BLaER1 (cell line): Measurements from ENCODE around the gene STOML2.
"Not testable (repeated sequence)": the region's sequence is repeated elsewhere in the genome, so short reads cannot be mapped to it uniquely, and the experiment has no call there.

Experiments used
- H3K27ac ChIP-seq: shearing (Covaris generic); formaldehyde crosslinking; 2 replicates; pipeline ENCODE4 v1.8.1; 2022
- H3K27me3 ChIP-seq: shearing (Covaris generic); formaldehyde crosslinking; 2 replicates; pipeline ENCODE4 v1.8.1; 2022
- H3K36me3 ChIP-seq: shearing (Covaris generic); formaldehyde crosslinking; 2 replicates; pipeline ENCODE4 v1.8.1; 2022
- H3K4me1 ChIP-seq: shearing (Covaris generic); formaldehyde crosslinking; 2 replicates; pipeline ENCODE4 v1.8.1; 2022
- H3K4me2 ChIP-seq: shearing (Covaris generic); formaldehyde crosslinking; 2 replicates; pipeline ENCODE4 v1.8.1; 2022
- H3K4me3 ChIP-seq: shearing (Covaris generic); formaldehyde crosslinking; 2 replicates; pipeline ENCODE4 v1.8.1; 2022
- H3K9ac ChIP-seq: shearing (Covaris generic); formaldehyde crosslinking; 2 replicates; pipeline ENCODE4 v1.8.1; 2022
- H3K9me3 ChIP-seq: shearing (Covaris generic); formaldehyde crosslinking; 2 replicates; pipeline ENCODE4 v1.8.1; 2022
- H4K20me1 ChIP-seq: shearing (Covaris generic); formaldehyde crosslinking; 2 replicates; pipeline ENCODE4 v1.8.1; 2022
- Cebpa-rat ChIP-seq: shearing (Covaris generic); IDR thresholded peaks from 2 replicates; pipeline ENCODE4 v1.8.1; 2022

The STOML2 gene

DNA sequence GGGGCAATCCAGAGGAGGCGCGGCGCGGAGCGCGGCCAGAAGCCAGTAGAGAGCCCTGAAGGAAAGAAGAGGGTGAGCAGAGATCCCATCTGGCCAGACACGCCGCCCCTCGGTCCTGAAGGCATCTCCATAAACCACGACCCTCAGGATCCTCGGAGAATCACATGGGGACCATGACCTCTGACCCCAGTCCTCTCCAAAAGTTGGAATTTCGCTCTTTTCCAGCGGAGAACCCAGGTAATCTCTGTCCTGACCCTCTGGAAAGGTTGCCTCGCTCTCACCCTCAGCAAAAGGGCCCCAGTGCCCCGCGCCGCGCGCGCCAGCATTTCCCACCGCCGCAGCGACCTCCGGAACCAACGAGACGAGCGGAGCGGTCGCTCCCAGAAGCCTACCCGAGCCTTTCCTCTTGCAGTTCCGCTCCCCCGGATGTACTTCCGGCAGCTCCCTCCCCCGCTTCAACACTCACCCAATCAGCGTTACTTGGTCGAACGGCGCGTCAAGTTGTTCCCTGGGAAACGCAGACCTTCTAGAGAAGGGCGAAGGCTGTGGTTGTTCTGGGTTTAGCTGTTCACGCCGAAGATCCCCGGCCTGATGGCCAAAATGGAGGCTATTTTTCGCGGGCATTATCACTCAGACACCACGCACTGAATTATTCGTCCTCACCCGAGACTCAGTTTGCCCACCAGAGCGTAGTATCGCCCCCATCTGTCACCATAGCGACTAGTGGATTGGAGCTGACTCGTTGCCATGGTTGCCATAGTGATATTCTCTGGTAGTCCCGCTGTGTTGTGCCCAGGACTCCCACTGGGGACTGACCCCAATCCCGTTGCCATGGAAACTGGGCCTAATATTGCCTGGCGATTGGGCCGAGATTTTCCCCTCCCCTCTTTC lies at the start of gene STOML2:
TSS of gene STOML2 (minus strand) at position 363 of the 891 bp plus-strand sequence. CDS start at position 326, 37 bp downstream.
- peak within 1 kb of the TSS; percentile 90 for H3K27ac ChIP-seq
- peaks cover 34% of the 10 kb centered on the region for H3K4me1 ChIP-seq

GRCh38 chr9:35147941-35148563 lies 45.1 kb upstream of the STOML2 start:
- H3K9ac ChIP-seq, H3K27ac ChIP-seq, H3K27me3 ChIP-seq, H3K4me1 ChIP-seq, H4K20me1 ChIP-seq, H3K36me3 ChIP-seq, H3K4me2 ChIP-seq, H3K4me3 ChIP-seq: not testable (repeated sequence)
- peaks cover 72% of the 10 kb centered on the region for H3K9me3 ChIP-seq

More for the DNA sequence above, at the start of gene STOML2:
- Histone ChIP-seq H3K4me3 (peak within 1 kb of the TSS; percentile 90), H3K4me2 (peak within 1 kb of the TSS; percentile 100), H4K20me1 (0 out of 2 replicates have a peak, but pooled peaks cover 2% of the 10 kb centered on the region), H3K27me3 (no peaks in the 10 kb centered on the region), H3K36me3 (peaks cover 68% of the 10 kb centered on the region), H3K9ac (peak within 1 kb of the TSS; percentile 96), H3K9me3 (no peaks in the 10 kb centered on the region)
- no peak for TF ChIP-seq Cebpa-rat

DNA sequence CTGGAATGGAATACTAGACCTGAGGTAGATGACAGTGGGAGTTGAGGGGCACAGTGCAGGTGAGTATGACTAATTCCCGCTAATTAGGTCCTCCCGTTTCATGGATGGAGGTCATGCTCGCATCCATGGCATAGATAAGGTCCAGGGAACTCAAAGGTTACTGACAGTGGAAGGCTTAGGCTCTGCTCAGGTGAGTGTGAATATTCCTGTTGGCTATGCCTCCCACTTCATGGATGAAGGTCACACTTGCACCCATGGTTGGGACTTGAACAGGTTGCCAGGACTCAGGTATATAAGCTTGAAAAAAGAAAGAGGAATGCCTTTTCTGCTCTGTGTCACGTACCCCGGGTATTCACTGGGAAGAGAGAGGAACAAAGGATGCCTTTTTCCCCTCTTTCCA lies 39.1 kb upstream of the STOML2 start:
- no peaks in the 10 kb centered on the region for H3K27me3 ChIP-seq
- no peak overlapping the region for H3K4me3 ChIP-seq
- no peak for TF ChIP-seq Cebpa-rat
- H3K4me2 ChIP-seq, result no peak overlapping the region
- no peaks in the 10 kb centered on the region for H4K20me1 ChIP-seq
- H3K4me1 ChIP-seq, result no peaks in the 10 kb centered on the region
- peaks cover 69% of the 10 kb centered on the region for H3K9me3 ChIP-seq
- H3K36me3 ChIP-seq, result 0 out of 2 replicates have a peak, but pooled peaks cover 5% of the 10 kb centered on the region
- no peak overlapping the region for H3K27ac ChIP-seq
- no peak overlapping the region for H3K9ac ChIP-seq

GRCh38 chr9:35140093-35140492 lies 37.2 kb upstream of the STOML2 start:
- H3K4me3 ChIP-seq, result no peak overlapping the region
- no peaks in the 10 kb centered on the region for H3K4me1 ChIP-seq
- no peak overlapping the region for H3K9ac ChIP-seq
- H3K27me3 ChIP-seq, result no peaks in the 10 kb centered on the region
- H3K36me3 ChIP-seq, result 0 out of 2 replicates have a peak, but pooled peaks cover 5% of the 10 kb centered on the region
- peaks cover 61% of the 10 kb centered on the region for H3K9me3 ChIP-seq
- no peaks in the 10 kb centered on the region for H4K20me1 ChIP-seq
- TF ChIP-seq Cebpa-rat, result no peak
- H3K27ac ChIP-seq, result no peak overlapping the region
- H3K4me2 ChIP-seq, result no peak overlapping the region

GRCh38 chr9:35136866-35137265 lies 33.9 kb upstream of the STOML2 start:
- H4K20me1 ChIP-seq, result no peaks in the 10 kb centered on the region
- no peak overlapping the region for H3K27ac ChIP-seq
- no peak for TF ChIP-seq Cebpa-rat
- 0 out of 2 replicates have a peak, but pooled peaks cover 5% of the 10 kb centered on the region for H3K36me3 ChIP-seq
- H3K4me1 ChIP-seq, result no peaks in the 10 kb centered on the region
- H3K9me3 ChIP-seq, result peaks cover 40% of the 10 kb centered on the region
- H3K4me3 ChIP-seq, result no peak overlapping the region
- no peak overlapping the region for H3K9ac ChIP-seq
- H3K4me2 ChIP-seq, result no peak overlapping the region
- no peaks in the 10 kb centered on the region for H3K27me3 ChIP-seq

DNA sequence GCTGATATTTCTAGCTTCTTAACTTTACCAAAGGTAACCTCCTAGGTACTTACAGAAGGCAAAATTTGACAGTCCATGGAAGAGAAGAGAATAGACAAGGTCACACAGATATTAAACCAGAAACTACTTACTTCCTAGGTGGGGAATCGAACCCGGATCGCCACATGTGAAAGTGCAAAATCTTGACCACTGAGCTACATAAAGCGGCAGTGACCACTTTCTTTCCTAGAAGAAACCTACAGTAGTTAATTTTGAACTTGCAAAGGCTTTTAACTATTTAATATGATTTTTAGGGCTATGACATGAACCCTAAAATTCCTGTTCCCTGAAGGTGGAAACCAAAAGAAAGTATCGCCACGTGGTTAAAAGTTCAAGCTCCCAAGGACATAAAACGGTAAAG lies 33.1 kb upstream of the STOML2 start:
- H4K20me1 ChIP-seq, result no peaks in the 10 kb centered on the region
- no peak for TF ChIP-seq Cebpa-rat
- no peak overlapping the region for H3K9ac ChIP-seq
- no peak overlapping the region for H3K4me3 ChIP-seq
- H3K36me3 ChIP-seq, result no peaks in the 10 kb centered on the region
- H3K9me3 ChIP-seq, result peaks cover 34% of the 10 kb centered on the region
- H3K4me1 ChIP-seq, result no peaks in the 10 kb centered on the region
- no peaks in the 10 kb centered on the region for H3K27me3 ChIP-seq
- no peak overlapping the region for H3K27ac ChIP-seq
- no peak overlapping the region for H3K4me2 ChIP-seq

DNA sequence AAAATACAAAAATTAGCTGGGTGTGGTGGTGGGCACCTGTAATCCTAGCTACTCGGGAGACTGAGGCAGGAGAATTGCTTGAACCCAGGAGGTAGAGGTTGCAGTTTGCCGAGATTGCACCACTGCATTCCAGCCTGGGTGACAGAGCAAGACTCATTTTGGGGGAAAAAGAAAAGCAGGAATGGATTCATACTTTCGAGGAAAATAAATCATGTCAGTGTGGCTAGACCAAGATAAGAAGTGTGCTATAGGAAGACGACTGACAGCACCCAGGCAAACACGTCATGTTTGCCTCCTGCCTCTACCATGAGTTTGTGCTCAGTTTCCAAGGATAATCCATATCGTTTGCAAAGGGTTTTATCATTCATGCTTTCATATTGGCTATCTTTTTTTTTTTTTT lies 32.0 kb upstream of the STOML2 start:
- peaks cover 30% of the 10 kb centered on the region for H3K9me3 ChIP-seq
- TF ChIP-seq Cebpa-rat, result no peak
- no peaks in the 10 kb centered on the region for H4K20me1 ChIP-seq
- no peaks in the 10 kb centered on the region for H3K4me1 ChIP-seq
- H3K36me3 ChIP-seq, result no peaks in the 10 kb centered on the region
- no peak overlapping the region for H3K4me3 ChIP-seq
- H3K27me3 ChIP-seq, result no peaks in the 10 kb centered on the region
- no peak overlapping the region for H3K4me2 ChIP-seq
- H3K9ac ChIP-seq, result no peak overlapping the region
- no peak overlapping the region for H3K27ac ChIP-seq

DNA sequence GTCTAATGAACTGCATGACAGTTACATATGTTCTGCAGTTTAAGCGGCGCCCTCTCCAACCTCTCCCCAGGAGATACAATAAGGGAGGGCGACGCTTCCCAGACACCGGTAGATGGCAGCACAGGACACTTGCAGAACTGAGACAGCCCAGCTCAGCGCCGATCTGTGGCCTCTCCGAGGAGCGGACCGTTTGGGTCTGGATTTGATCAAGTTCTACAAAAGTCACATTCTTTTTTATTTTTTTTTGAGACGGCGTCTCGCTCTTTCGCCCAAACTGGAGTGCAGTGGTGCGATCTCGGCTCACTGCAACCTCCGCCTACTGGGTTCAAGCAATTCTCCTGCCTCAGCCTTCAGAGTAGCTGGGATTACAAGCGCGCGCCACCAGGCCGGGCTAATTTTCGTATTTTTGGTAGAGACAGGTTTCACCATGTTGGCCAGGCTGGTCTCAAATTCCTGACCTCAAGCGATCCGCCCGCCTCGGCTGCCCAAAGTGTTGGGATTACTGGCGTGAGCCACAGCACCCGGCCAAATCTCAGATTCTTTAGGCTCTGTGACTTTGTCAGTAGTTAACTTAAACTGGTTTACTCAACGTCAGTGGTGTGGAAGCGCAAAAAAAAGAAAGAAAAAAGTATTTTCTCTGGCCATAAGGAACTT lies 14.1 kb upstream of the STOML2 start:
- no peak overlapping the region for H3K27ac ChIP-seq
- H3K4me1 ChIP-seq, result peaks cover 29% of the 10 kb centered on the region
- H3K4me2 ChIP-seq, result peak overlapping the region; percentile 98
- no peaks in the 10 kb centered on the region for H3K9me3 ChIP-seq
- H3K4me3 ChIP-seq, result peak overlapping the region; percentile 79
- TF ChIP-seq Cebpa-rat, result no peak
- H3K9ac ChIP-seq, result peak overlapping the region; percentile 63; the same call in 1 of the 2 replicates
- H4K20me1 ChIP-seq, result peaks cover 13% of the 10 kb centered on the region; the same call in 1 of the 2 replicates
- no peaks in the 10 kb centered on the region for H3K36me3 ChIP-seq
- H3K27me3 ChIP-seq, result no peaks in the 10 kb centered on the region

DNA sequence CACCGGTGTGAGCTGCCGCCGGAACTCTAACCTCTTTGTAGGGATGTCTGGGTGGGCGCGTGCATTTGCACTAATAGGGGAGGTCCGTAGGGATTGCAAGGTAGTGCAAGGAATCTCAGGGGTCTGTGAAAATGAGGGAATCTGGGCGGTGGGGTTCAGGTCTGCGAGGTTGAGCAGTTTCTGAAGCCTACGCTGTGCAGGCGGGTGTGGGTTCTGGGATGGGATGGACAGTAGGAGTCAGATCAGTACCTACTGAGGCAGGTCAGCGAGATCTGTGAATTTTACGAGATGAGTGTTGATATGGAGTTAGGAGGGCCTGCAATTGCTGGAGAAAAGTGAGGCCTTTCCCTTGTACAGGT lies 13.6 kb upstream of the STOML2 start:
- no peak for TF ChIP-seq Cebpa-rat
- Histone ChIP-seq H3K4me3 (peak overlapping the region; percentile 79), H3K4me2 (peak overlapping the region; percentile 98), H4K20me1 (peaks cover 16% of the 10 kb centered on the region; the same call in 1 of the 2 replicates), H3K36me3 (no peaks in the 10 kb centered on the region), H3K27me3 (no peaks in the 10 kb centered on the region), H3K4me1 (peaks cover 33% of the 10 kb centered on the region), H3K27ac (peak overlapping the region; percentile 46; the same call in 1 of the 2 replicates), H3K9ac (peak overlapping the region; percentile 63; the same call in 1 of the 2 replicates), H3K9me3 (no peaks in the 10 kb centered on the region)
